Measurements from ENCODE around the gene YKT6.

DNA sequence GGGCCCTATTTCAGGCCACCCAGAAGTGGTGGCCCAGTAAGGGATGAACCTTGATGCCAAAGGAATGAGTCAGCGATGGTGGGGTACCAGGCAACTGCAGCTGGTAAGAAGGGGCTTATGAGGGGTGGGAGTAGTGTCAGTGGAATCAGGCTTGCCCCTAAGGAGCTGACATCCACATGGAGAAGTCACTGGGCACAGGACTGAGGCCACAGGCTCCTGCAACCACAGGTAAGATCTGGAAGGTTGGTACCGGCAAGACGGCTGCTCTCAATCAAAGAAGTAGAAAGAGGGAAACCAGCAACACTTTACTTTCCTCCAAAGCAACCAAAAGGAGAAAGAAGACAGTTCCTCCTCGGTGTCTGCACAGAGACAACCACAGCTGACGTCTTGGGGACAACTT lies 14.0 kb upstream of the YKT6 start:
- TF ChIP-seq, protein P1, sequence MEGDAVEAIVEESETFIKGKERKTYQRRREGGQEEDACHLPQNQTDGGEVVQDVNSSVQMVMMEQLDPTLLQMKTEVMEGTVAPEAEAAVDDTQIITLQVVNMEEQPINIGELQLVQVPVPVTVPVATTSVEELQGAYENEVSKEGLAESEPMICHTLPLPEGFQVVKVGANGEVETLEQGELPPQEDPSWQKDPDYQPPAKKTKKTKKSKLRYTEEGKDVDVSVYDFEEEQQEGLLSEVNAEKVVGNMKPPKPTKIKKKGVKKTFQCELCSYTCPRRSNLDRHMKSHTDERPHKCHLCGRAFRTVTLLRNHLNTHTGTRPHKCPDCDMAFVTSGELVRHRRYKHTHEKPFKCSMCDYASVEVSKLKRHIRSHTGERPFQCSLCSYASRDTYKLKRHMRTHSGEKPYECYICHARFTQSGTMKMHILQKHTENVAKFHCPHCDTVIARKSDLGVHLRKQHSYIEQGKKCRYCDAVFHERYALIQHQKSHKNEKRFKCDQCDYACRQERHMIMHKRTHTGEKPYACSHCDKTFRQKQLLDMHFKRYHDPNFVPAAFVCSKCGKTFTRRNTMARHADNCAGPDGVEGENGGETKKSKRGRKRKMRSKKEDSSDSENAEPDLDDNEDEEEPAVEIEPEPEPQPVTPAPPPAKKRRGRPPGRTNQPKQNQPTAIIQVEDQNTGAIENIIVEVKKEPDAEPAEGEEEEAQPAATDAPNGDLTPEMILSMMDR (IDR thresholded peaks at IDR 0.05; ENCODE audit: control extremely low read depth in 1 of 3, insufficient read depth in 1 of 3, low read depth in 1 of 3, low read length in 3 of 3) = no peak
- TF ChIP-seq EZH2 (IDR thresholded peaks at IDR 0.05; ENCODE audit: low read depth, low read length, severe bottlenecking) (no peak), TEAD4 (IDR thresholded peaks at IDR 0.05; ENCODE audit: low read depth, low read length) (no peak), SP2 (IDR thresholded peaks at IDR 0.05; ENCODE audit: low read length) (no peak), EGR1 (IDR thresholded peaks at IDR 0.05; ENCODE audit: borderline replicate concordance, low read depth, low read length) (no peak), RAD21 (IDR thresholded peaks at IDR 0.05 in 1 of 2, conservative IDR thresholded peaks at IDR 0.05 in 1 of 2; ENCODE audit: low read depth in 2 of 2, low read length in 2 of 2) (no peak), POLR2A (IDR thresholded peaks at IDR 0.05; ENCODE audit: control extremely low read depth in 1 of 2, low read depth in 2 of 2, low read length in 2 of 2) (no peak), BACH1 (IDR thresholded peaks at IDR 0.05; ENCODE audit: low read length) (no peak), YY1 (IDR thresholded peaks at IDR 0.05; ENCODE audit: low read depth, low read length) (no peak), GTF2F1 (IDR thresholded peaks at IDR 0.05; ENCODE audit: borderline replicate concordance, low read depth, low read length) (no peak), SUZ12 (IDR thresholded peaks at IDR 0.05; ENCODE audit: low read length) (no peak), RNF2 (IDR thresholded peaks at IDR 0.05; ENCODE audit: borderline replicate concordance, low read depth, low read length, missing control alignments, poor library complexity, severe bottlenecking) (no peak), PHF8 (conservative IDR thresholded peaks at IDR 0.05; ENCODE audit: low read depth, low read length) (no peak)
- TF ChIP-seq, protein P2, sequence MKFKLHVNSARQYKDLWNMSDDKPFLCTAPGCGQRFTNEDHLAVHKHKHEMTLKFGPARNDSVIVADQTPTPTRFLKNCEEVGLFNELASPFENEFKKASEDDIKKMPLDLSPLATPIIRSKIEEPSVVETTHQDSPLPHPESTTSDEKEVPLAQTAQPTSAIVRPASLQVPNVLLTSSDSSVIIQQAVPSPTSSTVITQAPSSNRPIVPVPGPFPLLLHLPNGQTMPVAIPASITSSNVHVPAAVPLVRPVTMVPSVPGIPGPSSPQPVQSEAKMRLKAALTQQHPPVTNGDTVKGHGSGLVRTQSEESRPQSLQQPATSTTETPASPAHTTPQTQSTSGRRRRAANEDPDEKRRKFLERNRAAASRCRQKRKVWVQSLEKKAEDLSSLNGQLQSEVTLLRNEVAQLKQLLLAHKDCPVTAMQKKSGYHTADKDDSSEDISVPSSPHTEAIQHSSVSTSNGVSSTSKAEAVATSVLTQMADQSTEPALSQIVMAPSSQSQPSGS (IDR thresholded peaks at IDR 0.05; ENCODE audit: low read length) = no peak

All from H1 (cell line).